ENCODE data around the gene GBP3.
"Not testable (repeated sequence)": the region's sequence is repeated elsewhere in the genome, so short reads cannot be mapped to it uniquely, and the experiment has no call there.

The GBP3 gene

DNA sequence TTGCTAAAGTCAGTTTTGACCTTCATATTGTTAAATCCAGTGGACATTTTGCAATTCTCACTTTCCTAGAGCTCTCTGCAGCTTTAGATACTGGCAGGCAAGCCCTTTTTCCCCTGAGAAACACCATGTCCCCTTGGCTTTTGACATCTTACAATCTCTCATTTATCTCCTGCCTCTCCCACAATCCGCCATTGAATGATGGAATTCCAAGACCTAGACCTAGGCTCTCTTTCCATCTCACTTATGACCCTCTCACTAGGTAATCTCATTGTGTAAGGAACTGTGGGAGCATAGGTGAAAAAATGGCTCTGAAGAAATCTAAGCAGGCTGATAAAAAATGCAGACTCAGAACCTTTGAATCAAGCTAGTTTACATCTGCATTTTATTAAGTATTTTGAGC is 32.2 kb downstream of the GBP3 start:
- no peak overlapping the region for H3K4me3 ChIP-seq (ENCODE audit: low read depth in 1 of 2, low read length in 2 of 2)

GRCh38 chr1:88985692-88986091 is 37.0 kb downstream of the GBP3 start:
- Histone ChIP-seq H3K4me1 (ENCODE audit: insufficient read depth, low read length) (peaks cover 19% of the 10 kb centered on the region), H3K27ac (ENCODE audit: low read depth, low read length) (no peak overlapping the region), H3K9ac (ENCODE audit: low read length) (no peak overlapping the region), H3K4me3 (ENCODE audit: low read depth in 1 of 2, low read length in 2 of 2) (no peak overlapping the region), H3K27me3 (ENCODE audit: control insufficient read depth in 1 of 2, insufficient read depth in 2 of 2, low read length in 2 of 2) (no peaks in the 10 kb centered on the region), H3K9me3 (ENCODE audit: low read length) (no peaks in the 10 kb centered on the region), H3K36me3 (ENCODE audit: insufficient read depth, low read length) (peaks cover 12% of the 10 kb centered on the region)

More for the DNA sequence above, 32.2 kb downstream of the GBP3 start:
- Histone ChIP-seq H3K9me3 (ENCODE audit: low read length) (no peaks in the 10 kb centered on the region), H3K9ac (ENCODE audit: low read length) (no peak overlapping the region), H3K36me3 (ENCODE audit: insufficient read depth, low read length) (peaks cover 8% of the 10 kb centered on the region), H3K27me3 (ENCODE audit: control insufficient read depth in 1 of 2, insufficient read depth in 2 of 2, low read length in 2 of 2) (no peaks in the 10 kb centered on the region), H3K27ac (ENCODE audit: low read depth, low read length) (no peak overlapping the region), H3K4me1 (ENCODE audit: insufficient read depth, low read length) (peaks cover 9% of the 10 kb centered on the region)

DNA sequence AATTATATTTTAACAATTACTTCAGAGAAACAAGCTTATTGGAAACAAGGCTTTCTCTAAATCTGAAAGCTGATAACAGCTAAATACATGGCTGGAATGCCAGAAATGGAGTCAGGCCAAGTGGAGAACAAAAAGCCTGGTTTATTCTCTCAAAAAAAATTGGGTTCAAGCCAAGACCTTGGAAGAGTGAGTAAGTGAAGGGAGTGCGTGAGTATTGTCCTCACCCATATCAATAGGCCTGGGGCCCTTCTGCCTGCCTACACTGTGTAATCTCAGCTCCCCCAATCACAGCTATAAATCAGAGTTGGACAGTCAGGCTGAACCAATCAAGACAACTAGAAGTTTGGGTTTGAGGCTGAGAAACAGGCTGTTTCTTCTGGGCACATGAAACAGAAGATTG is 37.6 kb downstream of the GBP3 start:
- H3K9ac ChIP-seq (ENCODE audit: low read length): no peak overlapping the region
- no peak overlapping the region for H3K4me3 ChIP-seq (ENCODE audit: low read depth in 1 of 2, low read length in 2 of 2)
- peaks cover 12% of the 10 kb centered on the region for H3K36me3 ChIP-seq (ENCODE audit: insufficient read depth, low read length)
- H3K27me3 ChIP-seq (ENCODE audit: control insufficient read depth in 1 of 2, insufficient read depth in 2 of 2, low read length in 2 of 2): no peaks in the 10 kb centered on the region
- H3K4me1 ChIP-seq (ENCODE audit: insufficient read depth, low read length): peaks cover 26% of the 10 kb centered on the region
- H3K9me3 ChIP-seq (ENCODE audit: low read length): no peaks in the 10 kb centered on the region
- no peak overlapping the region for H3K27ac ChIP-seq (ENCODE audit: low read depth, low read length)

DNA sequence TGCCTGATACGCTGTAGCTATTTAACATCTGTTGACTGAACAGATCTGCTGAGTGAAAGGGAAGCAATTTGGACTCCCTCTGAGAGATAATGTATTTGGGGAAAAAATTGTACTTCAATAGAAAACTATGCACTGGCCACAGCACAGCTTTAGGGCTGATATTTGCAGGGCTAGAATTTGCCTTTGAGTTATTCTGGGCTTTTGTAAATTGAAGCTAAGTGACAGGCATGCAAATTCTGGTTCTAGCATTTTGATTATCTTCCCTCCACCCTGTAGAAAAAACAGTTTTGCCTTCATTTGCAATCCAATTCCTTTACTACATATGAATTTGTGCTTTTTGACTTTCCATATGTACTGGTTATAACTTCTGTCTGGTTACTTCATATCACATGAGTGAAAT is 38.1 kb downstream of the GBP3 start:
- H3K9ac ChIP-seq (ENCODE audit: low read length): no peak overlapping the region
- H3K4me1 ChIP-seq (ENCODE audit: insufficient read depth, low read length): peaks cover 30% of the 10 kb centered on the region
- peaks cover 12% of the 10 kb centered on the region for H3K36me3 ChIP-seq (ENCODE audit: insufficient read depth, low read length)
- no peaks in the 10 kb centered on the region for H3K9me3 ChIP-seq (ENCODE audit: low read length)
- H3K27me3 ChIP-seq (ENCODE audit: control insufficient read depth in 1 of 2, insufficient read depth in 2 of 2, low read length in 2 of 2): no peaks in the 10 kb centered on the region
- no peak overlapping the region for H3K4me3 ChIP-seq (ENCODE audit: low read depth in 1 of 2, low read length in 2 of 2)
- H3K27ac ChIP-seq (ENCODE audit: low read depth, low read length): no peak overlapping the region

DNA sequence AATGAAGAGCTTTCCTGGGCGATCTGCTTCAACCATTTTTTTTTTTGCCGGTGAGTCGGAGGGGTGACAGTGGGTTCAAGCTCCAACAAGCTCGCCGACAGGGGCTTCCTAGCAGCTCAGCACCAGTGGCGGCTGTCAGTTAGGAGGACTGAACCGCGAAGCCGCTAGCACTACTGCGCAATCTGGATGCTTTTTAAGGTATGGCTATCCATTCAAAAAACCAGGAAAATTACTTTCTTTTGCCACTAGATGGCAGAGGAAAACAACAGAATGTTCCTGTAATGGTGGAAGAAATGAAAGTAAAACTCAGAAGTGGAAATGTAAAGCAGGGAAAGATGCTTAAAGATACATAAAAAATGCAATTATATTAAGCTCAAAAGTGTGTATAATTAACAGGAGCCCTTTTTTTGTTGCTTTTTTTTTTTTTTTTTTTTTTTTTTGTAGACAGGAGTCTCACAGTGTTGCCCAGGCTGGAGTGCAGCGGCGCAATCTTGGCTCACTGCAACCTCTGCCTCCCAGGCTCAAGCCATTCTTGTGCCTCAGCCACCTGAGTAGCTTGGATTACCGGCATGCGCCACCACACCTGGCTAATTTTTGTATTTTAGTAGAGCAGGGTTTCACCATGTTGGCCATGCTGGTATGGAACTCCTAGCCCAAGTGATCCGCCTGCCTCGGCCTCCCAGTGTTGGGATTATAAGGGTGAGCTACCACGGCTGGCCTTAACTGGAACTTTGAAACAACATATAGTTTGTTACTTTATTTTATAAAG is 38.7 kb downstream of the GBP3 start:
- H3K27ac ChIP-seq (ENCODE audit: low read depth, low read length): no peak overlapping the region
- no peaks in the 10 kb centered on the region for H3K9me3 ChIP-seq (ENCODE audit: low read length)
- no peak overlapping the region for H3K9ac ChIP-seq (ENCODE audit: low read length)

DNA sequence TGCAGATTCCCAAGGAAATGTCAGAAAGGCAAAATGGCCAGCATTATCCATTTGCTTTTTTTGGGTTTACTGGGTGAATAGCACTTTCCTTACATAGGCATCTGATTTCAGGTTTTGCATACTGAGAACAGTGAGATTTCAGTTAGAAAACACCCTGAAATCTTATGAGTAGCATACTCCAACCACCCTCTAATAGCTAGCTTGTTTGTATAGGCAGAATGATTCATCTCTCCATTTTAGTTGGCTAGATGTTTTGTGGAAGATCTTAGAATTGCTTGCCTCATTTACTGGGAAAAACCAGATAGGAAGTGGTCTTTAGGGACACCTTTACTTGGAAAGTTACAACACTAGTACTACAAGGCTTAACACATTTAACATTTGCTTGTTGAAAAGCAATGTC is 40.6 kb downstream of the GBP3 start:
- Histone ChIP-seq H3K4me1 (ENCODE audit: insufficient read depth, low read length) (peaks cover 39% of the 10 kb centered on the region), H3K36me3 (ENCODE audit: insufficient read depth, low read length) (peaks cover 7% of the 10 kb centered on the region), H3K4me3 (ENCODE audit: low read depth in 1 of 2, low read length in 2 of 2) (no peak overlapping the region), H3K27ac (ENCODE audit: low read depth, low read length) (no peak overlapping the region), H3K27me3 (ENCODE audit: control insufficient read depth in 1 of 2, insufficient read depth in 2 of 2, low read length in 2 of 2) (no peaks in the 10 kb centered on the region), H3K9ac (ENCODE audit: low read length) (no peak overlapping the region), H3K9me3 (ENCODE audit: low read length) (no peaks in the 10 kb centered on the region)

More for the DNA sequence above, 38.7 kb downstream of the GBP3 start:
- Histone ChIP-seq H3K4me1 (ENCODE audit: insufficient read depth, low read length) (peaks cover 36% of the 10 kb centered on the region), H3K36me3 (ENCODE audit: insufficient read depth, low read length) (peaks cover 12% of the 10 kb centered on the region), H3K27me3 (ENCODE audit: control insufficient read depth in 1 of 2, insufficient read depth in 2 of 2, low read length in 2 of 2) (no peaks in the 10 kb centered on the region), H3K4me3 (ENCODE audit: low read depth in 1 of 2, low read length in 2 of 2) (no peak overlapping the region)

- not testable (repeated sequence) for H3K36me3 ChIP-seq (ENCODE audit: insufficient read depth, low read length); H3K9ac ChIP-seq (ENCODE audit: low read length); H3K9me3 ChIP-seq (ENCODE audit: low read length); H3K27me3 ChIP-seq (ENCODE audit: control insufficient read depth in 1 of 2, insufficient read depth in 2 of 2, low read length in 2 of 2); H3K4me3 ChIP-seq (ENCODE audit: low read depth in 1 of 2, low read length in 2 of 2); H3K27ac ChIP-seq (ENCODE audit: low read depth, low read length)
- peaks cover 39% of the 10 kb centered on the region for H3K4me1 ChIP-seq (ENCODE audit: insufficient read depth, low read length)
Observed at GRCh38 chr1:88981506-88981905, 41.2 kb downstream of the GBP3 start.

DNA sequence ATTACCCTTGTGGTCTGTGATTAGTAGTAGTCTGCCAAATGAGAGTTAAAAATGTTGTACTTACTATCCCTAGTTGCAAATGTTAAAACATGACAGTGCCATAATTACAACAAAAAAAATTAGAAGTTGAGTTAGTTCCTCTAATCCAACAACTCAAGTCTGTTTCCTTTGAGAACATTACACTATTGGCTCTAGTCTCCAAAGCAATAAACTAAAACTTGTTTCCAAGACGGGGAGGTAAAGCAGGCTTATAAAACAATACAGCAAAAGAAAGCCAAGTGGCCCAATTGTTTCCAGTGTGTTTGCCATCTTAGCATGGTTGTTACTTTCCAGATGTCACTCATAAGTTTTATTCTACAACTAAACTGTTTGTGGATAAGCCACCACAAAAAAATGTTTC is 41.8 kb downstream of the GBP3 start:
- peaks cover 39% of the 10 kb centered on the region for H3K4me1 ChIP-seq (ENCODE audit: insufficient read depth, low read length)
- H3K36me3 ChIP-seq (ENCODE audit: insufficient read depth, low read length): peaks cover 4% of the 10 kb centered on the region

GRCh38 chr1:88979749-88980116 is 42.9 kb downstream of the GBP3 start:
- H3K9me3 ChIP-seq (ENCODE audit: low read length): no peaks in the 10 kb centered on the region
- peaks cover 33% of the 10 kb centered on the region for H3K4me1 ChIP-seq (ENCODE audit: insufficient read depth, low read length)
- H3K27me3 ChIP-seq (ENCODE audit: control insufficient read depth in 1 of 2, insufficient read depth in 2 of 2, low read length in 2 of 2): no peaks in the 10 kb centered on the region
- no peak overlapping the region for H3K9ac ChIP-seq (ENCODE audit: low read length)
- no peak overlapping the region for H3K27ac ChIP-seq (ENCODE audit: low read depth, low read length)
- no peak overlapping the region for H3K4me3 ChIP-seq (ENCODE audit: low read depth in 1 of 2, low read length in 2 of 2)
- peaks cover 4% of the 10 kb centered on the region for H3K36me3 ChIP-seq (ENCODE audit: insufficient read depth, low read length)

More for the DNA sequence above, 41.8 kb downstream of the GBP3 start:
- Histone ChIP-seq H3K27ac (ENCODE audit: low read depth, low read length) (no peak overlapping the region), H3K9me3 (ENCODE audit: low read length) (no peaks in the 10 kb centered on the region), H3K27me3 (ENCODE audit: control insufficient read depth in 1 of 2, insufficient read depth in 2 of 2, low read length in 2 of 2) (no peaks in the 10 kb centered on the region), H3K9ac (ENCODE audit: low read length) (no peak overlapping the region), H3K4me3 (ENCODE audit: low read depth in 1 of 2, low read length in 2 of 2) (no peak overlapping the region)

- no peaks in the 10 kb centered on the region for H3K9me3 ChIP-seq (ENCODE audit: low read length)
- no peak overlapping the region for H3K4me3 ChIP-seq (ENCODE audit: low read depth in 1 of 2, low read length in 2 of 2)
- no peaks in the 10 kb centered on the region for H3K27me3 ChIP-seq (ENCODE audit: control insufficient read depth in 1 of 2, insufficient read depth in 2 of 2, low read length in 2 of 2)
- no peak overlapping the region for H3K9ac ChIP-seq (ENCODE audit: low read length)
- peaks cover 32% of the 10 kb centered on the region for H3K4me1 ChIP-seq (ENCODE audit: insufficient read depth, low read length)
- H3K27ac ChIP-seq (ENCODE audit: low read depth, low read length): no peak overlapping the region
- peaks cover 4% of the 10 kb centered on the region for H3K36me3 ChIP-seq (ENCODE audit: insufficient read depth, low read length)
Observed at GRCh38 chr1:88979054-88979748, 43.5 kb downstream of the GBP3 start.

- no peaks in the 10 kb centered on the region for H3K36me3 ChIP-seq (ENCODE audit: insufficient read depth, low read length)
- no peak overlapping the region for H3K27ac ChIP-seq (ENCODE audit: low read depth, low read length)
- H3K4me3 ChIP-seq (ENCODE audit: low read depth in 1 of 2, low read length in 2 of 2): no peak overlapping the region
- no peak overlapping the region for H3K9ac ChIP-seq (ENCODE audit: low read length)
- H3K9me3 ChIP-seq (ENCODE audit: low read length): no peaks in the 10 kb centered on the region
- H3K27me3 ChIP-seq (ENCODE audit: control insufficient read depth in 1 of 2, insufficient read depth in 2 of 2, low read length in 2 of 2): no peaks in the 10 kb centered on the region
- peaks cover 26% of the 10 kb centered on the region for H3K4me1 ChIP-seq (ENCODE audit: insufficient read depth, low read length)
Observed at GRCh38 chr1:88976235-88976634, 46.4 kb downstream of the GBP3 start.

Data from muscle layer of colon (tissue), 2 donors.